HG02884 (cell line): ENCODE data around the gene STAM2.
"Not testable (repeated sequence)": the region's sequence is repeated elsewhere in the genome, so short reads cannot be mapped to it uniquely, and the experiment has no call there.

Experiments used
- ATAC-seq: cut with Tn5 transposase; IDR thresholded peaks from one replicate; pipeline ENCODE4 v1.9.1; 2021; ENCODE audit warnings: mild to moderate bottlenecking, moderate library complexity; ENCODE audit not compliant: unreplicated experiment

The STAM2 gene

DNA sequence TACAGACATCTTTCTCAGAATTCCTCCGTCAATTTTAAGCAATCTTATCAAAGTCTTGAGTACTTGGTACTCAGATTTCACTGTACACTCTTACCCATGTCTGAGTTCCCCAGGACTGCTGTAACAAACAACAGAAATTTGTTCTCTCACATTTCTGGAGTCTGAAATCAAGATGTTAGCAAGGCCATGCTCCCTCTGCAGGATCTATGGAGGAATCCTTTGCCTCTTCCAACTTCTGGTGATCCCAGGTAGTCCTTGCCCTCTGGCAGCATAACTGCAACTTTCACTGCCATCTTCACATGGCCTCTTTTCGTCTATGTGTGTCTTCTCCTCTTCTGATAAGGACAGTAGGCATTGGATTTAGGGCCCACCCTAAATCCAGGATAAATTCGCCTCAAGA is 59.6 kb downstream of the STAM2 start:
- no peak for ATAC-seq

DNA sequence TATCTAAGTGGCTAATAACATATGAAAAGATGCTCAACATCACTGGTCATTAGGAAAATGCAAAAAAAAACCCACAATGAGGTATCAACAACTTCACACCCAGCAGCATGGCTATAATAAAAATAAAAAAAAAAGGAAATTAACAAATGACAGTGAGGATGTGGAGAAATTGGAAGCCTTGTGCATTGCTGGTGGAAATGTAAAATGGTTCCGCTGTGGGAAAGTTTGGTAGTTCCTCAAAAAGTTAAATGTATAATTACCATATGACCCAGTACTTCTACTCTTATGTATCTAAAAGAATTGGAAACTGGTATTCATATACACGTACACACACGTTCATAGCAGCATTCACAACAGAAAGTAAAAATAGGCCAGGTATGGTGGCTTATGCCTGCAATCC is 61.2 kb downstream of the STAM2 start:
- no peak for ATAC-seq

GRCh38 chr2:152107140-152107539 is 68.4 kb downstream of the STAM2 start:
- not testable (repeated sequence) for ATAC-seq

DNA sequence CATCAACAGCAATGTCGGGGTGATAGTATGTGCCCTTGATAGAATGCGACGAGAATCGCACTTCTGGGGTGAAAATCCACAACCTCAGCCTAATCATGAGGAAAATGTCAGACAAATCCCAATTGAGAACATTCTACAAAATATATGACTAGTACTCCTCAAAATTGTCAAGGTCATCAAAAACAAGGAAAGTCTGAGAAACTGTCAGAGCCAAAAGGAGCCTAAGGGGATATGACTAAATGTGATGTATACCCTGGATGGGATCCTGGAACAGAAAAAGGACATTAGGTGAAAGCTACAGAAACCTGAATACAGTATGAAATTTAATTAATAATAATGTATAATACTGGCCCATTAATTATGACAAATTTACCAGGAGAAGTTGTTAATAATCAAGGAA is 69.1 kb downstream of the STAM2 start:
- no peak for ATAC-seq

GRCh38 chr2:152103271-152103670 is 72.3 kb downstream of the STAM2 start:
- ATAC-seq: no peak

DNA sequence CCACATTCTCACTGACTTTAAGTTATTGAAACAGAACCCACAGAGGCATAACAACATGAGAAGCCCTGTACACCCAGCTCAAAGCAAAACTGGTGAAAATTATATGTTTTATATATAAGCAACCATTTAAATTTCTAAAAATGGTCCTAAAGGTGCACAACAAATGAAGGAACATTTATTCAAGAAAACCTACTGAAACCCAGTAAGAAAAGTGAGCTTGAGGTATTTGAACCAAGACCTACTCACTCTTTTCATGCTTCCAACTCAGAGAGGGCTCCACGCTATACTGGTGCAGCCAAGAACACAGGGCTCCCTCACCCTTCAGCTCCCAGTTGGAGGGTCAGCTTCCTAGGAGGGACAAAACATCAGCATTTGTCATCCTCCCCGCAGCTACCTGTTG is 74.6 kb downstream of the STAM2 start:
- ATAC-seq: no peak

DNA sequence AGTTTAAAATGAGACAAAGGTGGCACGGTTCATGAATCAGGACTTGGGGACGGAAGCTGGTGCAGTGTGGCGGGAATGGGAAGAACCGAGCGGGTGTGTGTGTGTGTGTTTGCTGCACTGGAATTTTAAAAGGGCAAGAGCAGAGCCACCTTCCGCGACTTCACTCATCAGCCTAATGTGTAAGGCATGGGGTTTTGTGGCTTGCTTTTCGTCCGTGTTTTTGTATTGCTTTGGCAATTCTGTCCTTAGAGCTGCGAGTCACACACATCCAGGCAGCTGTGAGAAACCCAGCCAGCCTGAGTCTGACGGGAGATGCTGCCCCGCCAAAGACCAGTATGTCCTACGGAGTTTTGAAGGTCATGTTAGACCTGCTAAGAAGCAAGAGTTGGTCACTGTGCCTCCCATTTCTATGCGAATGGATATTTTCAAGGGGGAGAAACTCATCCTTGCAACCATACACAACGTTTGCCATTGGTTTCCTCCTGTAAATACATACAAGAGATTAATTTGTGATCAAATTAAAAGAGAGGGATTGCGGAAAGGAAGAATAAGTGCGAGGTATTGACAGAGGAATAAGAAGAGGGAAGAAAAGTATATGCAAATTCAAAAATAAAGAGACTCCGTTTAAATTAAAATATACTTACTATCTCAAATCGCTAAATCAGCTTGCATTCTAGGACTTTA is 76.1 kb downstream of the STAM2 start:
- ATAC-seq: no peak

GRCh38 chr2:152098496-152099366 is 76.8 kb downstream of the STAM2 start, which contains the start of gene CACNB4:
CACNB4 (minus strand) TSS chr2:152099044.
- peak; percentile 32 for ATAC-seq

- ATAC-seq: peak; percentile 29
These were observed 77.6 kb downstream of the STAM2 start for GRCh38 chr2:152097801-152098495.

DNA sequence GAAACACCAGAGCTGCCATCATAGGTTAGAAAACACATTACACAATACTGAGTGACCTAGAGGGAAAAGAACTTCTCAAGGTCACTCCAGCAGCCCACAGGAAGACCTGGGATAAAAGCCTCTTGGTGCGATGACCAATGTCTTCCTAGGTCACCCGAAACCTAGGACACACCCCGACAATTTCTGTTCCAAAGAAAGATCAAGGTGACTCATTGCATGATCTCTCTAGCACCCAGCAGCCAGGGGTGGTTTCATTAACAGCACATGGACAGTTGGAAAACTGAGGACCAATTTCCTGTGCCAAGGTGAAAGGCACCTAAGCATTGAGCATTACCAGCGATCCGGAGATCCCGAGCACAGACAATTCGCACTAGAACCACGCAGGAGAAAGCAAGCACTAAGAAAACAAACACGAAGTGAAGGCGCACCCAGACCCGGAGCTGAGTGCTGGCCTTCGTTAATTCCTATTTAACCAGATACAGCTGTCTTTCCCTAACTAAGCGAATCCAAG is 78.2 kb downstream of the STAM2 start:
- ATAC-seq: peak; percentile 22

DNA sequence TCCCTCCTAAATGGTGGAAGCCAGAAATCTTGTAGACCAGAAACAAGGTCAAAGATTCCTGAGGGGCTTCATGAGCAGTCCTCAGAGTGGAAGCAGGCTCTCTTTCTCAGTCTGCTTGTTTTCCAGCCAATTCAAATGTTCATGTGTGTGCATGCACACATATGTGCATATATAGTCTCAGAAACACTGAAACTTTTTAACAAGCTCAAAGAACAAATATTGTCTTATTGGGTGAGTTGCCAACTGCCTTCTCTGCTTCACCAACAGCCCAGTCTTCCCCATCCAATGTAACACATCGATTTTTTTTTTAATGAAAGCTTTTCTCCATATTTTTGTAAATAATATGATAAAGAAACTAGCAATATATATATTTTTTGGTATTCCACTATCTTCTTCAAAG is 80.4 kb downstream of the STAM2 start:
- ATAC-seq: no peak

DNA sequence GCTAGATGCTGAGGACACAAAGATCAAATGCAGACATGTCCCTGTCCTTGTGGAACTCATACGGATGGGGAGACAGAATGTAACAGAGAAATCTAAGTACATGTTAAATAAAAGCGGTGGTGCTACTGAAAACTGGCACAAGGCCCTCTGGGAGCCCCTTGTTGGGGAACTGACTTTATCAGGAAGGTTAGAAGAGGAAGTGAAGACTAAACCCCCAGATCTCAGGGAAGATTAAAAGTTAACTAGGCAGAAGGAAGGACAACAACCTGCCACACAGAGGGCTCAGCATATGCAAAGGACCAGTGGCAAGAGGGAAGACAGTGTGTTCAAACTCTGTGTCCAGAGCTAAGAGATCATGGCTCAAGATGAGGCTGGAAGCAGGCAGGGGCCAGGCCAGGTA is 81.5 kb downstream of the STAM2 start:
- no peak for ATAC-seq

GRCh38 chr2:152093464-152093863 is 82.1 kb downstream of the STAM2 start:
- ATAC-seq: no peak

DNA sequence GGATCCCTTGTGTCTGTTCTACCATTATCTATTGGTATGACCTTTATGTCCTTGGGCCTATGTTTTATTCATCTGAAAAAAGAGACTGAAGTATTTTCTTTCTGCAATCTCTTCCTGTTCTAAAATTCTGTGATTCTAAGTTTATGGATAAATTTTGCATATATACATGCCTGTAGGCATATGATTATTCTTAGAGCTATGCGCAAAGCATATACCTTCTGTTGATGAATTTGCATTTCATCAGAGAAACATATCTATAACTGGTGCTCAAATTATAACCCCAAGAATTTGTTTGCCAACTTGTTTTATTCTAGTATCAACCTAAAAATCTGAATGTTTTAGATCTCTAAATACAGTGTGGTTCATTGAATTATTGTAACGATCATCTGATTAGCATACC is 83.5 kb downstream of the STAM2 start:
- no peak for ATAC-seq

DNA sequence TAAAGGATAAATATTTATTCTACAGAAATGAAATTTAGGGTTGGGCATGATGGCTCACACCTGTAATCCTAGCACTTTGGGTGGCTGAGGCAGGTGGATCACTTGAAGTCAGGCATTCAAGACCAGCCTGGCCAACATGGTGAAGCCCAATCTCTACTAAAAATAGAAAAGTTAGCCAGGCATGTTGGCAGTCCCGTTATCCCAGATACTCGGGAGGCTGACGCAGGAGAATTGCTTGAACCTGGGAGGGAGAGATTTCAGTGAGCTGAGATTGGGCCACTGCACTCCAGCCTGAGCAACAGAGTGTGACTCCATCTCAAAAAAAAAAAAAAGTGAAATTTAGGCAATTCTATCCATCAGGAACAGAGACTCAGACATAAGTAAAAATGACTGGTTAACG is 84.8 kb downstream of the STAM2 start:
- ATAC-seq: not testable (repeated sequence)

DNA sequence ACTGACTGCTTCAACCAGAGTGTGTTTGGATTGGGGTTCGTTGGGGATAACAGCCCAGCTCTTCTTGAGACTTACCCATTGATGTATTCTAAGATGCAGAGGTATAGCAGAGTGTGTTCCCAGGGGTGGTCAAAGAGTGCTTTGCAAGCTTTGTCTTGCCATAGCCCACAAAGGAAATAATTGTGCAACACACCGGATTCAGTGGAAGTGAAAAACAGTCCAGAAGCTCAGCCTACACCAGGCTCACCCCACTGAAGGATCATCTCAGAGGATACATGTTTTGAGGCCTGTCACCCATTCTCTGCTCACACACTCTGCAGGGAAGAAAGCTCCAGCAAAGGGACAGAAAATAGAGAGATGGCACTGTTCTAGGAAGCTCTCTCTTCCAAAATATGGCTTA is 86.3 kb downstream of the STAM2 start:
- no peak for ATAC-seq

DNA sequence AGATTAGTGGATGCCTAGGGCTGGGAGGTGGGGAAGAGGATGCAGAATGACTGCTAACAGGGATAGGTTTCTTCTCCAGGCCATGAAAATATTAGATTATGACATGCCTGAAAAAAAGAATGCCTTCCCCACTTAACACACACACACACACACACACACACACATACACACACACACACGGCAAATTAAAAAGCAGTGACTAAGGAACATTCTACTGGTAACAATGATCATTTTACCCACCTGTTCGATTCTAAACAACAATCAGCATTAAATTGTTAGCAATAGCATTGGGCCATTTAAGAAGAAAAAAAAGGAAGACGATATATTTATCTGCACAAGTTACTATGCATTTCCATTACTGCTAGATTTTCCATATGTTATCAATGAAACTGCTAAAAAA is 87.6 kb downstream of the STAM2 start:
- no peak for ATAC-seq

- ATAC-seq: no peak
These were observed 89.3 kb downstream of the STAM2 start for GRCh38 chr2:152086231-152086630.

- ATAC-seq: no peak
These were observed 91.5 kb downstream of the STAM2 start for GRCh38 chr2:152084076-152084475.

DNA sequence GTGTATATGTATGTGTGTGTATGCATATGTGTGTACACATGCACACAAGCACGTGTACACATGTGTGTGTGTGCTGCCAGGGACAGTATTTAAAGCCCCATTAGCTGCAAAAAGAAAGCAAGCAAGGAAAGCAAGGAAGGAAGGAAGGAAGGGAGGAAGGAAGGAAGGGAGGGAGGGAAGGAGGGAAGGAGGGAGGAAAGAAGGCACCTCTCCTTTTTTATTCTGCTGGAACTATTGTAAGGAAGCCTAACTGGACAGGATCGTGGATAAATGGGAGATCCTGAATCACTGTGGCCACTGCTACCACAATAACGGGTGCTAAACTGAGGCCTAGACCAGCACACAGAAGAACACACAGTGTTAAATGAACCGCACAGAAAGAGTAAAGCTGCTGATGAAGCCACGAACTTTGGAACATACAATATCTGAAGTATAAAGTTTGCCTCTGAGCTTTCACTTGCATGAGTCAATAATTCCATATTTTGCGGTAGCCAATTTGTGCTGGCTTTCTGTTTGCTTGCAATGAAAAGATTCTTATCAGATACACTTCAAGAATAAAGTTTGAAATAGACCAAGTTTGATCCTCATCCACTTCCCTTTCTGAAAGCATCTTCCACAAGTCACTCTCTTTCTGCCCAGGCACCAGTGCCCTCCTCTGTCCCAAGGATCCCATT is 92.2 kb downstream of the STAM2 start:
- ATAC-seq: no peak

DNA sequence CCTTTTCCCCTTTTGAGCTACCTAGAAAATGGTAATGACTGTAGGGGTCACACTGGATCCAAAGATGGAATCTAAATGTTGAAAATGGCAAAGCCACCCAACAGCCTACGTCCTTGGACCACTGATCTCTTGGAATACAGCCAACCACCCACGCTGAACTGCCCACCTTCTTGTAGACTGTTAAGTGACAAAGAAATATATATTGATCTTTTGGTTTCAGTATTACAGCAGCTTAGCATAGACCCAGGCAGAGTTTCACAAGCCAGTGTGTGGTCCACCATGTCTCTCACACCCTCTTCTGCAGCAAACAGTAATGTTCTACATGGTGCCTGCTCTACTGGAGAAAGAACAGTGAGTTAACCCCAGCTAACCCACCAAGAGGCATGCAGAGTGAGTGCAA is 96.9 kb downstream of the STAM2 start:
- peak; percentile 91 for ATAC-seq
